Caco-2 (cell line): ENCODE results near the gene SDSL. TPM values are rescaled to one million over a fixed set of nuclear protein-coding genes. Genes with fewer than 3 reads are reported as not detected.

Source experiments
- BruUV-seq: library from RNA; stranded (reverse); fragments of 400-500 nt; replicated peaks from 2 replicates; lab custom pipeline; 2021; lab: Mats Ljungman, UMichigan
- CTCF ChIA-PET: fragments of 300-600 bp; sonication (Branson Sonifier 250); formaldehyde crosslinking; loops from one replicate; lab custom pipeline; 2022; ENCODE audit warnings: antibody characterized with exemption; lab: Charles Lee
- POLR2A ChIA-PET: fragments of 300-600 bp; sonication (Branson Sonifier 250); formaldehyde crosslinking; loops from one replicate; lab custom pipeline; 2022; ENCODE audit warnings: antibody characterized with exemption; lab: Charles Lee
- DNase-seq, 2 experiments: peaks; one replicate each; pipeline versions ENCODE4 v3.0.0 to v3.0.0-alpha.2; 2020 to 2022
- H3K27me3 ChIP-seq: replicated peaks from 2 replicates; pipeline ENCODE4 v1.6.0; 2011; ENCODE audit warnings: low read length; ENCODE audit not compliant: control insufficient read depth, insufficient read depth
- H3K36me3 ChIP-seq: 2 replicates; pipeline ENCODE4 v1.5.1; 2011; ENCODE audit warnings: low read length; ENCODE audit not compliant: control insufficient read depth, insufficient read depth
- H3K4me1 ChIP-seq: fragments of 250-450 bp; sonication (Bioruptor Pico); 2 replicates; pipeline ENCODE4 v1.5.1; 2020; ENCODE audit warnings: mild to moderate bottlenecking
- H3K4me3 ChIP-seq: 2 replicates; pipeline ENCODE4 v1.5.1; 2011; ENCODE audit warnings: low read depth, mild to moderate bottlenecking, control low read depth, low read length
- H3K9me3 ChIP-seq: fragments of 250-450 bp; sonication (Bioruptor Pico); 2 replicates; pipeline ENCODE4 v1.5.1; 2020; ENCODE audit warnings: mild to moderate bottlenecking, moderate library complexity
- H3K27ac Mint-ChIP-seq: one replicate; pipeline ENCODE4 v1.8.0; 2022; ENCODE audit warnings: mixed read lengths; ENCODE audit not compliant: unreplicated experiment
- H3K27me3 Mint-ChIP-seq: one replicate; pipeline ENCODE4 v1.8.0; 2022; ENCODE audit warnings: mixed read lengths; ENCODE audit not compliant: insufficient read depth, unreplicated experiment
- H3K36me3 Mint-ChIP-seq: one replicate; pipeline ENCODE4 v1.8.0; 2022; ENCODE audit warnings: mild to moderate bottlenecking, mixed read lengths; ENCODE audit not compliant: insufficient read depth, unreplicated experiment
- H3K4me1 Mint-ChIP-seq: one replicate; pipeline ENCODE4 v1.8.0; 2022; ENCODE audit warnings: low read depth, mixed read lengths; ENCODE audit not compliant: unreplicated experiment
- H3K4me3 Mint-ChIP-seq: one replicate; pipeline ENCODE4 v1.8.0; 2022; ENCODE audit warnings: mild to moderate bottlenecking, moderate library complexity, mixed read lengths; ENCODE audit not compliant: unreplicated experiment
- H3K9me3 Mint-ChIP-seq: one replicate; pipeline ENCODE4 v1.8.0; 2022; ENCODE audit warnings: mixed read lengths; ENCODE audit not compliant: unreplicated experiment
- intact Hi-C: fragments of 100-400 bp; cut with micrococcal nuclease; formaldehyde crosslinking; loops from one replicate; pipeline ENCODE4 v1.10.0; 2022; ENCODE audit not compliant: unreplicated experiment
- total RNA-seq: library from RNA; stranded (reverse); gene quantifications from 2 replicates; pipeline ENCODE4 v1.2.3, GENCODE V29; 2022
- TF ChIP-seq, protein P1 (sequence below), 2 experiments: fragments of 200-600 bp in 1 of 2; IDR thresholded peaks; 1 replicate in 1 of 2; 2 replicates in 1 of 2; pipeline versions ENCODE4 v1.5.1 to v1.8.0; 2011 to 2022; ENCODE audit warnings: antibody characterized with exemption in 1 of 2, control low read depth in 1 of 2, inconsistent platforms in 1 of 2, low read depth in 1 of 2, low read length in 1 of 2, mild to moderate bottlenecking in 1 of 2, moderate library complexity in 1 of 2; ENCODE audit not compliant: insufficient read depth in 1 of 2, severe bottlenecking in 1 of 2, unreplicated experiment in 1 of 2

The SDSL gene
- total RNA-seq, 1 experiment from 2014 or later = 4.5 TPM

DNA sequence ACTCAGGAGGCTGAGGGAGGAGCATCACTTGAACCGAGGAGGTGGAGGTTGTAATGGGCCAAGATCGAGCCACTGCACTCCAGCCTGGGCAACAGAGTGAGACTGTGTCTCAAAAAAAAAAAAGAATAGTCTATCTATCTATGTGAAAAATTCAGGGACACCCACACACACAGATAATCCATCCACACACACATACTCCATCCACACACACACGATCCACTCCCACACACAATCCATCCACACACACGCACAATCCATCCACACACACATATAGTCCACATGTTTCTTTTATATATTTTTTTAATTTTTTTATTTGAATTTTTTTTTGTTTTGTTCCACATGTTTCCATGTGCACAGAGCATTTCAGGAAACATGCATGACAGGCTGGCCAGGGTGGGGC is 21.8 kb upstream of the SDSL start:
- Mint-ChIP-seq H3K27me3 (peaks cover 10% of the 10 kb centered on the region), H3K9me3 (no peaks in the 10 kb centered on the region), H3K36me3 (no peaks in the 10 kb centered on the region), H3K4me3 (no peak overlapping the region), H3K27ac (no peak overlapping the region), H3K4me1 (no peaks in the 10 kb centered on the region)
- Histone ChIP-seq H3K4me3 (no peak overlapping the region), H3K36me3 (no peaks in the 10 kb centered on the region), H3K27me3 (no peaks in the 10 kb centered on the region), H3K9me3 (no peaks in the 10 kb centered on the region), H3K4me1 (no peaks in the 10 kb centered on the region)
- ChIA-PET CTCF (no interaction called here), POLR2A (no interaction called here)
- no TSS peak for BruUV-seq
- intact Hi-C loops = no loop called here
- DNase-seq = no peak
- TF ChIP-seq, protein P1, sequence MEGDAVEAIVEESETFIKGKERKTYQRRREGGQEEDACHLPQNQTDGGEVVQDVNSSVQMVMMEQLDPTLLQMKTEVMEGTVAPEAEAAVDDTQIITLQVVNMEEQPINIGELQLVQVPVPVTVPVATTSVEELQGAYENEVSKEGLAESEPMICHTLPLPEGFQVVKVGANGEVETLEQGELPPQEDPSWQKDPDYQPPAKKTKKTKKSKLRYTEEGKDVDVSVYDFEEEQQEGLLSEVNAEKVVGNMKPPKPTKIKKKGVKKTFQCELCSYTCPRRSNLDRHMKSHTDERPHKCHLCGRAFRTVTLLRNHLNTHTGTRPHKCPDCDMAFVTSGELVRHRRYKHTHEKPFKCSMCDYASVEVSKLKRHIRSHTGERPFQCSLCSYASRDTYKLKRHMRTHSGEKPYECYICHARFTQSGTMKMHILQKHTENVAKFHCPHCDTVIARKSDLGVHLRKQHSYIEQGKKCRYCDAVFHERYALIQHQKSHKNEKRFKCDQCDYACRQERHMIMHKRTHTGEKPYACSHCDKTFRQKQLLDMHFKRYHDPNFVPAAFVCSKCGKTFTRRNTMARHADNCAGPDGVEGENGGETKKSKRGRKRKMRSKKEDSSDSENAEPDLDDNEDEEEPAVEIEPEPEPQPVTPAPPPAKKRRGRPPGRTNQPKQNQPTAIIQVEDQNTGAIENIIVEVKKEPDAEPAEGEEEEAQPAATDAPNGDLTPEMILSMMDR (IDR thresholded peaks at IDR 0.05; ENCODE audit: insufficient read depth in 1 of 2, low read depth in 1 of 2, low read length in 1 of 2, severe bottlenecking in 1 of 2, unreplicated experiment in 1 of 2) = no peak

DNA sequence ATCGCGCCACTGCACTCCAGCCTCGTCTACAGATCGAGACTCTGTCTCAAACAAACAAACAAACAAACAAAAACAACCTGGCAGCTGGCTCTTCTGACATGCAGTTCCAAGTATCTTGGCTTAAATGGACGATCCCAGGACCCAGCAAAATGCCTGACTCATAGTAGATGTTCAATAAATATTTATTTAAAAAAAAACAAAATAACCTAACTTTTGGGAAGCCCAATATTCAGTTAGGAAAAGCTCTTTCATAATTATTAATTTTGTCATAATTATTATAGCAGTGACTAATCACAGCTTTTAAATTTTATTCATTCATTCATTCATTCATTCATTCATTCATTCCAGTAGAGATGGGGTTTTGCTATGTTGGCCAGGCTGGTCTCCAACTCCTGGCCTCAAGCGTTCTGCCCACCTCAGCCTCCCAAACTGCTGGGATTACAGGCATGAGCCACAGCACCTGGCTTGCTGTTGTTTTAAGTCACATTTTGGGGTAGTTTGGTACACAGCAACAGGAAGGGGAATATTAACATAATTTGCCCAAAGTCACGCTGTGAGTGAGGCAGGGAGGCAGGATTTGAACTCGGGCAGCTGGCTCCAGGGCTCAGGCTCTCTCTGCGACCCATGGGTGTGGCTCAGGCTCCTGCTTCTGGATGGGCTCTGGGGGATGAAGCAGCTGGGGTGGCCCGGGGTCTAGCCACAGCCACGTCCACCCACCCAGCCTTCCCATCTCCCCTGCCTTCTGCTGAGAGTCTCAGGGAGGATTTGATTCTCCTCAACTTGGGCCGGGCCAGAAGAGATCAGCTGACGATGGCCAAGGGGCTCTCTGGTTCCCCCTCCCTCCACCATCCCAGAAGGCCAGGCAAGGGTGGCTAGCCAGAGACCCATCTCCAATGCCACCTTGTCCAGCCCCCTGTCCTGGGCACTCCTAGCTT is 20.8 kb upstream of the SDSL start:
- no TSS peak for BruUV-seq
- H3K4me1 ChIP-seq = no peaks in the 10 kb centered on the region
- Mint-ChIP-seq H3K27me3 (peaks cover 8% of the 10 kb centered on the region), H3K9me3 (no peaks in the 10 kb centered on the region), H3K4me1 (no peaks in the 10 kb centered on the region), H3K36me3 (no peaks in the 10 kb centered on the region), H3K27ac (no peak overlapping the region), H3K4me3 (no peak overlapping the region)
- no peaks in the 10 kb centered on the region for H3K9me3 ChIP-seq
- intact Hi-C loops = no loop called here
- no peaks in the 10 kb centered on the region for H3K36me3 ChIP-seq
- no peak for DNase-seq
- no peaks in the 10 kb centered on the region for H3K27me3 ChIP-seq
- ChIA-PET POLR2A (no interaction called here), CTCF (no interaction called here)
- H3K4me3 ChIP-seq = no peak overlapping the region
- TF ChIP-seq, protein P1 (IDR thresholded peaks at IDR 0.05; ENCODE audit: insufficient read depth in 1 of 2, low read depth in 1 of 2, low read length in 1 of 2, severe bottlenecking in 1 of 2, unreplicated experiment in 1 of 2) = no peak

DNA sequence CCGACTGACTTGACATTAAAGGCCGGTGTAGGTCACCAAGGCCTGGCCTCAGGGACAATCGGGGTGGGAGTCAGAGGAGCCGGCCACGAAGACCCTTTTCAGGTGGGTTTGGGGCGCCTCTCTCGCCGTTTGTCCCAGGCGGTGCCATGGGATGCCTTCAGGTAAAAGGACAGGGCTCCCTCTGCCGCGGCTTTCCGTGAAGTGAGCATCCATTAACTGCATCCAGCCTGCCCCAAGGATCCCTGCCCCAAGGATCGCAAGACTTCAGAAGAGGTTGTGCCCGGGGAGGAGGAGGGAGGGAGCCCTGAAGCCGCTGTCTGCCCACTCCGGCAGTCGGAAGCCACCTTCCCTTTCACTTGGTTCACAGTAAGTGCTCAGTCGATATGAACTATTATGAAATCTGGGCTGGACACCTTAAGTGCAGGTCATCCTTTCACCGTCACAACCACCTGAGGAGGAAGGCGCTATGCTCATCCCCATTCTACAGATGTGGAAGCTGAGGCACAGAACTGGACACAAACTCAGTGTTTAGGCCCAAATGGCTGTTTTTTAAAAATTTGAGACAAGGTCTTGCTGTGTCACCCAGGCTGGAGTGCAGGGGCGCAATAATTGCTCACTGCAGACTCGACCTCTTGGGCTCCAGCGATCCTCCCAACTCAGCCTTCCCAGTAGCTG is 19.5 kb upstream of the SDSL start:
- TF ChIP-seq, protein P1 (IDR thresholded peaks at IDR 0.05; ENCODE audit: insufficient read depth in 1 of 2, low read depth in 1 of 2, low read length in 1 of 2, severe bottlenecking in 1 of 2, unreplicated experiment in 1 of 2) = no peak
- Mint-ChIP-seq H3K27ac (no peak overlapping the region), H3K27me3 (peaks cover 5% of the 10 kb centered on the region), H3K4me1 (no peaks in the 10 kb centered on the region), H3K9me3 (no peaks in the 10 kb centered on the region), H3K4me3 (no peak overlapping the region), H3K36me3 (no peaks in the 10 kb centered on the region)
- ChIA-PET POLR2A (no interaction called here), CTCF (no interaction called here)
- no peaks in the 10 kb centered on the region for H3K36me3 ChIP-seq
- H3K4me1 ChIP-seq = no peaks in the 10 kb centered on the region
- H3K27me3 ChIP-seq = no peaks in the 10 kb centered on the region
- no peak overlapping the region for H3K4me3 ChIP-seq
- DNase-seq = no peak
- H3K9me3 ChIP-seq = no peaks in the 10 kb centered on the region
- intact Hi-C loops = no loop called here
- BruUV-seq = no TSS peak
